Fibroblast of skin of right biceps (primary cell): ENCODE results near the gene TBPL2.
"Not testable (repeated sequence)": the region's sequence is repeated elsewhere in the genome, so short reads cannot be mapped to it uniquely, and the experiment has no call there.

Experiments
- DNase-seq: peaks from one replicate; pipeline ENCODE4 v3.0.0-alpha.2; 2013

TBPL2 gene

DNA sequence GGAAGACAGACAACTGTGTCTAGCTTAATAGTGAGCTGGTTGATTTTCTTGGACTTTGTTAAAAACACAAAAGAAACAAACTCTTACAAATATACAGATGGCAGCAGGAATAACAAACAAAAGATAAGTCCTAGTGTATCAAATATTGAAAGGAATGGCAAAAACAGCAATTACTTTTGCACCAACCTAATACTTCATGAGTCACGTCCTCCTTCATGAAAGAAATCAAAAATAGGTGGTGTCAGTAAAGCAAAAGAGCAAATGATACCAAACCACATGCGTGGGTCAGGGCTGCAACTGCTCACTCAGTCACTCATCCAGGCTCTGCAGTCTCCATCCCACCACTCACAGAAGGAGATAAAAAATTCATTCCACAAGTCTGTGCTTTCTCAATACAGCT, 40.6 kb downstream of the TBPL2 start:
- no peak for DNase-seq

DNA sequence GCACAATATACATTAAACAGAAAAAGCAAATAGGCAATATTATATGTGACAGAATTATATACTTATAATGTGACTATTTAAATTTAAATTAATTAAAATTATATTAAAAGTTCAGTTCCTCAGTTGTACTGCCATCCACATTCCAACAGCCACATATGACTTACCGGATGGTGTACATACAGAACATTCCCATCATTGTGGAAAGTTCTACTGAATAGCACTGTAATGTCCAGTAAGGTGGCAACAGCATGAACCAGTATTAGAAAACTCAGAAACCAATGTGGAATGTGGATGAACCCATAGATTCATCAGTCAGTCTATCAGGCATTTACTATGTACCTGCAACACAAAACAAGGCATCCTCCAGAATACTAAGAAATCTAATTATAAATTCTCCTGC, 41.2 kb downstream of the TBPL2 start:
- no peak for DNase-seq

DNA sequence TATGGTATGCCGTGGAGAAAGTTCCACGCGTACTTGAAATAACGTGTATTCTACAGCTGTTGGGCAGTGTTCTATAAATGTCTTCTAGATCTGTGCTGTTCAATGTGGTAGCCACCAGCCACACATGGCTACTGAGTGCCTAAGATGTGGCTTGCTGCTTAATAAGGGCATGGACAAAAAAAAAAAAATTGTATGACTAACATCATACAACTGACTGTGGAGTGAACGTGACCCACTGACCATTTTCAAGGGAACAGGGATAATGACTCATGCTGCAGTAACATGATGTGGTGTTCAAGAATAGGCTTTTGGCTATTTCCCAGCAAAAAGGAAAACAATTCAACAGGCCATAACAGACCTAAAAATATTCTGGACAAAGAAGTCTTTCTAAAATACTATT, 41.7 kb downstream of the TBPL2 start:
- peak; percentile 95 for DNase-seq

DNA sequence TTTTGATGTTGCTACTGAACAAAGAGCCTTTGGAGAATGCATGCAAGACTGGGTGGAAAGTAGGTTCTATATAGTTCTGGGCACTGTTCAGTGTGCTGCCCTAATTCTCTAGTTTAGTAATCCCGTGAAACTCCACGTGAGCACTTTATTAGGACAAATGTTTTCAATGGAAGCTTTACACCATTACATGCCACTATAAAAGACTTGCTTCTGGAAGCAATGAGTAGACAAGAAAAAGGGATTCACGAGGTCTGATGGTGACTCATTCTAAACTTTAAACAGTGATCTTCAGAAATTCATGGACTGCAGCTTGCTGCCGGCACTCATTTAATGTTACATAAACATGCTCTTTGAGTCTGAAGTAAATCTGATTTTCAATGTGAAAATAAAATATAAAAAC, 51.1 kb downstream of the TBPL2 start:
- DNase-seq = peak; percentile 59

DNA sequence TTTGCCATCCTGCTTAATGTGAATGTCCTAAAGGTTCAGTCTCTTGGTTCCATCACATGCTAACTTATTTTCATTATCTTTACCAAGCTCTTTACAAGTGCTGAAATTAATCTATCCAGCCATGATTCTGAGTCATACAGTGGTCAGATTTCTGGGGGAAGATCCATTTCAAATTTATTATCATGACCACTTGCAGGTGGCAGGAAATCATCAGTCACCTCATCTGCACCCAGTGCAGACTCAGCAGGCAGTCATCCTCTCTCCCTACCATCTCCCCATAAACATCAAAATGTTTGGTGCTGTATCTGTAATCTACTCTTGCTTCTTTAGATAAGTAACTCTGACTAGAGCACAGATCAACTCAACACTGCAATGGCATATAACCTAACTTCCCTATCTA, 52.3 kb downstream of the TBPL2 start:
- DNase-seq = peak; percentile 59

DNA sequence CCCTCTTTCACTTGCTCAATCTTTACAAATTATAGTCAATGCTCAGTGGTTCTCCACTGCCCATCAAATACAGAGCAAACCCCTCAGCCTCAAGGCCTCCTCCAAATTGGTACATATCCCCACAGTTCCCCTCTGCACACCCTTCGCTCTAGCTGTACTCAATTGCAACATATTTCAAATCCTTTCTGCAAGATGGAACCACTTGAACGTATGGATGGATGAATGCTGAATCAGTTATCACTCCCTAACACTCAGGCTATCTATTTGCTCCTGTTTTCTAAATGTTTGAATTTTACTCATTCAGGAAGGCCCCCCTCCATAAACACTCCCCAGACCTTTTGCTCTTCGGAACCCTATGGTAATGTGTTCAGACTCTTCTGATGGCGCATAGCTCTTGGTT, 53.3 kb downstream of the TBPL2 start:
- DNase-seq = no peak

DNA sequence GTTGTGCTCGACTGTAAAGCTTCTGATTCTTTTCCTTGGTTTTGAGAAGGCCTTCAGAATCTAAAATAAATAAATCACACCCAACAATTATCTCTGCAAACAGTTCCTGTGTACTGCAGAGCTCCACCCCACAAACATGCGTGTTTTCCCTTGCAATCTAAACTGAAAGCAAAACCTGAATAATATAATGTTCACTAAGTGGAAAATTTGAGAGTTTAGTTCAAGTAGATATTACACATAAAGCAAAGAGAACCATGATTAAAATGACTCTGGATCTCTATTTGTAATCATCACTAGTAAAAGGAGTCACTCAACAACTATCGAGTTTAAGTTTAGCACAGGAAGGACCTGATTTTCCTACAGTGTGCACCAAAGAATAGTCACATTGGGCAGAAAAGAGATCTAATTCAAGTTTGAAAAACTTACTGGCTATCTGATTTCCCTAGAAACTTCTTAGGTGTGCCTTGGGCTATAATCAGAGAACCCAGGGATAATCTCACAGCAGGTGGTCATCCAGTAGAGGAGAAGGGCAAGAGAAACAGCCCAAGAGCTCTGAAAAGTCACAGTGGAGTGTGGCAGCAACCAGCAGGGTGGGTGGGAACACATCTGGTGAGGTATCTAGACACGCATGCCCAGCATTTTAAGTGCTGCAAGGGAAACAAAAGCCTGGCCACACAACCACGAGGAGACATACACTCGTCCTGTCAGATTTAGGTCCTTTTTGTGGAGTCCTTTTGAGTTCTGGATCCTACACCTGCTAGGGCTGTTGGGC, 54.2 kb downstream of the TBPL2 start:
- no peak for DNase-seq

DNA sequence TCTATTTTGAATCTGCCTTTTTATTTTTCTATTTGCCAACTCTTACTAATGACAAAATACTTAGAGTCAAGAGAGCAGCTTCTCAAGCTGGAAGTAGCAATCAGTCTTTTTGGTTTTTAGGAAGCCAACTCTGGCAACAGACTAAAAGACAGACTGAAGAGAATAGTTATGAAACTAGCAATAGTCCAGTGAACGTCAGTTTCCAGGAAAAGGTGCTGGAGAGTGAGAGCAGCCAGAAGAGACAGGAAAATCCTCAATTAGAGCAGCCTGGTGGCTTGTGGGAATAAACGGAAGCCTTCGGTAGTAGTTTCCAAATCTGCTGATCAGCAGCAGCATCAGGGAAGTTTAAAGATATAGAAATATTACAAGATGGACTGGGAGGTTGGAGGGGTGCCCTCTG, 55.9 kb downstream of the TBPL2 start:
- DNase-seq = no peak

DNA sequence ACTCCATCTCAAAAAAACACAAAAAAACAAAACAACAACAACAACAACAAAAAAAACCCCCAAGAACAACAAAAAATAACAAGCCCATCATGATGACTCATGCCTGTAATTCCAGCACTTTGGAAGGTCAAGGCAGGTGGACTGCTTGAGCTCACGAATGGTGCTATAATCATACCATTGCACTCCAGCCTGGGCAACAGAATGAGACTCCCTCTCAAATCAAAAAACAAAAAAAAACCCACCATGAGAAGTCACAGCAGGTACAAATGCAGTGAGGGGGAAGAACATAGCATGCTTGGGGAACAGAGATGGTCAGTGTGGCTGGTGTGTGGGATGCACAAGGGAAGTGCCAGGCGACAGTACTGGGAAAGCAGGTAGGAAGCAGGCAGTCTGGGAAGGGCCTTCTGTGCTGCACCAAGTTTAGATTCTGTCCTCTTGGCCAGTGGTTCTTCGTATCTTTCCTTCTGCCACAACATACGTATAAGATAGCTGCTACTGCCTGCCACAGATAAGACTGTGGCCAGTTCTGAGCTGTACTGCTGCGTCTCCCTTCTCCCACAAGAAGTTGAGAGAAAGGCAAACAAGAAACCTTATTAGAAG, 56.8 kb downstream of the TBPL2 start:
- no peak for DNase-seq

DNA sequence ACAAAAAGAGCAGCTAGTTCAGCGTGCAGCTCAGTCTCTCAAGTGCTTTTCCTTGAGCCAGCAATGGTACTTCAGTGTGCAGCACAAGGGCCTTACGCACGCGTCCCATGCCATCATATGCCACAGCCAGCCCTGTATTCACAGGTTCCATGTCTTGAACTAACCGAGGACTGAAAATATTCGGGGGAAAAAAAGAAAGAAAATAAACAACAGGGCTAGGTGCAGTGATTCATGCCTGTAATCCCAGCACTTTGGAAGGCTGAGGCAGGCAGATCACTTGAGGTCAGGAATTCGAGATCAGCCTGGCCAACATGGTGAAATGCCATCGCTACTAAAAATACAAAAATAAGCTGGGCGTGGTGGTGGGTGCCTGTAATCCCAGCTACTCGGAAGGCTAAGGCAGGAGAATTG, 57.4 kb downstream of the TBPL2 start:
- not testable (repeated sequence) for DNase-seq

DNA sequence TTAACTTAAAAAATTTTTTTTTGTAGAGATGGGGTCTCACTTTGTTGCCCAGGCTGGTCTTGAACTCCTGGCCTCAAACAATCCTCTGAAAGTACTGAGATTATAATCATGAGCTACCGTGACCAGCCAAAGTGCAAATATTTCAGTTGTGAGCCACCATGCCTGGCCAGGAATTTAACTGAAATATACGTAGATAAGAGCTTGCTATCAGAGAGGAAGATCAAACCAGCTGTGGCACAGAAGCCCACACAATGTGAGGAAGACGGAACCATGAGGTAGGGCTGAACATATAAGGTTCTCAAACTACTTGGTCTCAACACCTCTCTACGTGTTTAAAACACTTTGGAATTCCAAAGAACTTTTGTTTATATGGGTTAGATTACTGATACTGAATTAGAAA, 57.9 kb downstream of the TBPL2 start:
- DNase-seq = no peak

DNA sequence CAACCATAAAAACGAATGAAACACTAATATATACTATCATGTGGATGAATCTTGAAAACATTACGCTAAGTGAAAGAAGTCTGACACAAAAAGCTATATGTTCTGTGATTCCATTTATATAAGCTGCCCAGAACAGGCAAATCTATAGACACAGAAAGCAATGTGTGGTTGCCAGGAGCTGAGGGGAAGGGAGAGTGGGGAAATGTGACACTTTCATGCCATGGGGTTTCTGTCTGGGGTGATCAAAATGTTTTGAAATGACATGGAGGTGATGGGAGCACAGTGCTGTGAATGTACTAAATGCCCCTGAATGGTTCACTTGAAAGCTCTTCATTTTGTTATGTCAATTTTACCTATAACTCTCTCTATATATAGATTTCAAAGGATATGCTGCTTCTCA, 58.9 kb downstream of the TBPL2 start:
- DNase-seq = no peak

DNA sequence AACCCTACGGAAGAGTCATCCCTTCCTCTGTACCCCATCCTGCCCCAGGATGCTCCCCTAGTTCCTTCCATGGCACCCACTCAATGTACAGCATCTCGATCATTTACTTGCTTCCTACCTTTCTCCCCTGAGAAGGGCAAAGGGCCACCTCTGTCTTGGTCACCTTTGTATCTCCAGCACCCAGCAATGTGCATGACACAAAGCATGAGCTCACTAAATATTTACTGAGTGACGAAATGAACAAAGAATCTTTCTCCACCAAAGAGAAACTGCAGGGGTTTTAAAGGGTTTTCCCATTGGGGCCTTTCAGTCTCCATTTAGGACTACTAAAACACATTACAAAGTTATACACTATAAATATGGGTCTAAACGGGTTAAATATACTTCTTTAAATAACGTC, 59.4 kb downstream of the TBPL2 start:
- DNase-seq = no peak

DNA sequence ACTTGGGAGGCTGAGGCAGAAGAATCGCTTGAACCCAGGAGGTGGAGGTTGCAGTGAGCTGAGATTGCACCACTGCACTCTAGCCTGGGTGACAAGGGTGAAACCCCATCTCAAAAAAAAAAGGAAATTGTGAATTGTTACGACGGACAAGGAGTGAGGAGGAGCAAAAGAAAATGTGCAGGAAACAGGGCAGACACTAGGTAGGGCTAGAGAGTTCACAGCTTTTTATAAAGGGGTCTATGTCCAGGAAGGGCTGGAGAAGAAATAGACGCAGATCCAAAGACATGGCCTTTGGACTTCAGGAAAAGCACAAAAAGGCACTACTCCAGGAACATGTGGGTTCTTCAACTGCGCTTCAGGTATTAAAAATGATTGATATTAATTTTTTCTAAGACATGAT, 63.2 kb downstream of the TBPL2 start:
- DNase-seq = no peak

DNA sequence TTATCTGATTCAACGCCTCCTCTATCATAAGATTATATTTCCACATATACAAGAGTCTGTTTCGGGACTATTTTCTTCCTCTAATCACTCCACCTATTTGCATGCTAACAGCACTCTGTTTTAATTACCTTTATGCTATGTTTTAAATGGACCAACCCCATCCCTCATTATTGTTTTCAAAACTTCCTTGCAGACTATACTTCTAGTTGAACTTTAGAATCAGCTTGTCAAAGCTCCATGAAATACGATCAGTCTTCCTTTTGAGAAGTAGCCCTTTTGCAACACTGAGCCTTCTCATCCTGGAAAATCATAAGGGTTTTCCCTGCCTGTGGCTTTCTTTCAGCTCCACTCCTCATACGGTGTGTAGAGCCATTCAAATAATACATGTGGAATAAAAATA, 65.6 kb downstream of the TBPL2 start:
- no peak for DNase-seq

DNA sequence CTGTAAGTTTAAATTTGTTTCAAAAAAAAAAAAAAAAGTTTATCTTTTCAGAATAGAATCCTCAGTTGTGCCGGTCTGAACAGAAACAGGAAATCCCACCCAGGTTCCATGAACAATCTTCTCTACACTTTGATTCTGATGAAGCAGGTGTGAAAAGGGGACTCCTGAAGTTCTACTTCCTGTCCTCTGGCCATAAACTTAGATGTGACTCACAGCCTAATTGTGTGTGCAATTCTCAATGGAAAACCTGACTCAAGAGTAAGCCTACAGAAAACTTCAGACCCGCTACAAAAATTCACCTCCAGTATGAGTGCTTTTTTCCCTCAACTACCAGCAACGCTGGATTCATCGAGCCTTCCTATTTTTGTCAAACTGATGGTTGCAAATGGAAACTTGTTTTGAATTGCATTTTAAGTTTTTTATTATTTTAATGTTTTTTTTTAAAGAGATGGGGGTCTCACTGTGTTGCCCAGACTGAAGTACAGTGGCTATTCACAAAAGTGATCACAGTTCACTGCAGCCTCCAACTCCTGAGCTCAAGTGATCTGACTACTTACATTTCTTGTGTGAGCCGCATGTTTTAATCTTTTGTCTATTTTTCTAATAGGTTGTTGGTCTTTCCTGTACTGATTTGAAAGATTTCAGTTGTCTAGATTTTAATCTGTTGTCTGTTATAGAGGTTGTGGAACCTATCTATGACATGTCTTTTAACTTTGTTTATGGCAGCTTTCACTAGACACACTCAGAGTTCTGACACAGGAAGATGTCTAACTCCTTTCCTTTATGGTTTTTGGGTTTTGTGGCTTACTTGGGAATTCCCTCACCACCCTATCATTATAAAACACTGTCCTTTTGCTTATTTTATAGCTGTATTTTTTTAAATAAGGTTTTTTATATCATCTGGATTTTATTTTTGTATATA, 66.4 kb downstream of the TBPL2 start:
- peak; percentile 37 for DNase-seq

DNA sequence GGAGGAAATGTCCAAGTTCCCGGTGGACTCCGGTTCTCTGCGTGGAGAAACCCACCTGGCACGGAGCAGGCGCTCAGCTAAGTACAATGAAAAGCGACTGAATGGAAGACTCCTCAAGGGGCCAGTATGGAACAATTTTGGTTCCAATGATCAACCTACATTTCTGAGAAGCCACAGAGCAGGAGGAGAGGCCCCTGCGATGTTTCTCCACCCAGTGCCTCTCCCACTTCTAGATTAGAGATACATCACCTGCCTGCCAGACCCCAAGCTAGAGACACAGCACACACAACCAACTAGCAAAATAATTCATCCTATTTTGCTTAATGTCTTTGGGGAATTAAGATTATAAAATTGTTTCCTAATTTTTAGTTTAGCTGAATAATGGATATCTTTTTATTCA, 67.6 kb downstream of the TBPL2 start:
- DNase-seq = no peak

DNA sequence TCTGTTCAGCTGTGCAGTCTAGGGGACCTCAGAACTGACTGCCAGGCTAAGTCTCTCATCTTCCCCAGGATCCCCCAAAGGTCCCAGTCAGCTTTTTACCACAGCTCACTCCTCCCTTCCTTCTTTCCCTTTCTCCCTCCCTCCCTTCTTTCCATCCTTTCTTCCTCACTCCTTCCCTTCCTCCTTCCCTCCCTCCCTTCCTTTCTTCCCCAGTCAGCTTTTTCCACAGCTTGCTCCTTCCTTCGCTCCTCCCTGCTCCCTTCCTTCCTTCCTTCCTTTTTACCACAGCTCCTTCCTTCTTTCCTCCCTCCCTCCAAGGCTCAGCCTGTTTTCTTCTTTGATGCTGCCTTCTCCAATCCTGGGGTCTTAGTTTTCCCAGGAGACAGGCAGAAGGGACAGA, 68.0 kb downstream of the TBPL2 start:
- DNase-seq = no peak

DNA sequence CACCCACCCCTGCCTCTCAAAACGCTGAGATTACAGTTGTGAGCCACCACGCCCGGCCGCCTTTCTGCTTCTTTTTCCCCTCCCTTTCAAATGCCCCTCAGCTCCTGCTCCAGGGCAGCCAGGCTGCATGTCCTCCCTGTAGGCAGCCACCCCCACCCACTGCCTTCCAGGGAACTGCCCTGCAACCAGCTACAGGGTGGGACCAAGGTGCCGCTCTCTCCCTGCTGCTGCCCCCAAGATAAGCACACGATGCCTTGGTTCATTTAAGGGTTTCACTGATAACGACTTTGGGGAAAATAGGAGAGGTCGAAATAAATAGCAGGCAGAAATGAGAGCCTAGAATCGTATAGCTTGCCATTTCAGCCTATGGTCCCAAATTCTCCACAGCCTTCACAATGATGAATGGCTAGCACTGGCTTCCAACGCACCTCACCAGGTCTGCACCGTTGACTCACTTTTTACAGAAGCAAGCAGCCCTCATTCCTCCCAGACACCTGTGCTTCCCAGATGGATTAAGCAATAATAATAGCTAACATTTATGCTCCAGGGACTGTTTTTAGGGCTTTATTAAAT, 69.4 kb downstream of the TBPL2 start:
- DNase-seq = no peak

DNA sequence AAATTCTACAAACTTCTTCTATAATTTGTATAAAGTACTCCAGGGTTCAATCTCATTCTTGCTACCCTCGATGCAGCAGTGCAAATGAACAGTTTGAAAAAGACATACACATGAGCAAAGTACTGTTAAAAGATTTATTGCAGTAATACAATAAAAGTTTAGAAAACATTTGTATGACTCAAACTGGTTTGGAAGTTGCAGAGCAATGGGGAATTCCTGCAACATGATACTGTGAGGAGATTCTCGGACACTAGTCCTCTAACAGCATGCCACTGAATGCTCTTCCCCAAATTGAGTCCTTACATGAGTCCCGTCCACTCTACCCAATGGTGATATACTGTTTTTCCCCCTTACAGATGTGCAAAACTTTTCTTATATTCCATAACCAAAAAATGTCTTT, 74.1 kb downstream of the TBPL2 start:
- peak; percentile 17 for DNase-seq
